Umbilical cord (tissue), 2 donors: Measurements from ENCODE around the gene LRRC27. TPM values are rescaled to one million over a fixed set of nuclear protein-coding genes. Genes with fewer than 3 reads are reported as not detected.

Experiments used
- DNase-seq: peaks from one replicate; pipeline ENCODE4 v3.0.0-alpha.2; 2015; ENCODE audit warnings: low spot score
- total RNA-seq: library from RNA; depleted of rRNA; stranded (reverse); fragments of >200 nt; gene quantifications from one replicate; pipeline ENCODE4 v1.2.3, GENCODE V29; 2014; ENCODE audit warnings: low replicate concordance; ENCODE audit not compliant: insufficient read depth

The LRRC27 gene
- total RNA-seq, 1 donor from 2014 or later = 4.6 TPM

GRCh38 chr10:132389433-132390169 is 57.6 kb downstream of the LRRC27 start:
- DNase-seq = no peak

- DNase-seq = no peak
Observed at GRCh38 chr10:132390170-132390920, 58.4 kb downstream of the LRRC27 start.

- no peak for DNase-seq
Observed at GRCh38 chr10:132390921-132391675, 59.1 kb downstream of the LRRC27 start.

- DNase-seq = no peak
Observed at GRCh38 chr10:132391676-132392020, 59.7 kb downstream of the LRRC27 start.

- DNase-seq = no peak
Observed at GRCh38 chr10:132392184-132392800, 60.3 kb downstream of the LRRC27 start.

GRCh38 chr10:132392811-132393694 is 61.1 kb downstream of the LRRC27 start:
- no peak for DNase-seq

GRCh38 chr10:132393695-132394181 is 61.7 kb downstream of the LRRC27 start:
- DNase-seq = no peak

- no peak for DNase-seq
Observed at GRCh38 chr10:132394201-132394811, 62.3 kb downstream of the LRRC27 start.

- no peak for DNase-seq
Observed at GRCh38 chr10:132394936-132395703, 63.1 kb downstream of the LRRC27 start.

GRCh38 chr10:132395704-132396493 is 63.9 kb downstream of the LRRC27 start:
- peak; percentile 56 for DNase-seq

- DNase-seq = peak; percentile 46
Observed at GRCh38 chr10:132396494-132397035, 64.6 kb downstream of the LRRC27 start.

- no peak for DNase-seq
Observed at GRCh38 chr10:132397036-132397541, 65.1 kb downstream of the LRRC27 start, which contains the start of gene PWWP2B. Gene PWWP2B, plus strand, starts transcription at chr10:132397200. Its CDS starts 27 bp downstream, at chr10:132397227.

- peak; percentile 53 for DNase-seq
Observed at GRCh38 chr10:132397671-132398565, 65.9 kb downstream of the LRRC27 start.

GRCh38 chr10:132398566-132398991 is 66.6 kb downstream of the LRRC27 start:
- DNase-seq = no peak

GRCh38 chr10:132399117-132400035 is 67.4 kb downstream of the LRRC27 start:
- DNase-seq = no peak

- no peak for DNase-seq
Observed at GRCh38 chr10:132400041-132400546, 68.1 kb downstream of the LRRC27 start.
